ELR (cell line): ENCODE measurements around the gene SLC12A7.

Experiments used
- DNase-seq: peaks from one replicate; pipeline ENCODE4 v3.0.0-alpha.2; 2015; ENCODE audit warnings: low read depth

SLC12A7 gene

DNA sequence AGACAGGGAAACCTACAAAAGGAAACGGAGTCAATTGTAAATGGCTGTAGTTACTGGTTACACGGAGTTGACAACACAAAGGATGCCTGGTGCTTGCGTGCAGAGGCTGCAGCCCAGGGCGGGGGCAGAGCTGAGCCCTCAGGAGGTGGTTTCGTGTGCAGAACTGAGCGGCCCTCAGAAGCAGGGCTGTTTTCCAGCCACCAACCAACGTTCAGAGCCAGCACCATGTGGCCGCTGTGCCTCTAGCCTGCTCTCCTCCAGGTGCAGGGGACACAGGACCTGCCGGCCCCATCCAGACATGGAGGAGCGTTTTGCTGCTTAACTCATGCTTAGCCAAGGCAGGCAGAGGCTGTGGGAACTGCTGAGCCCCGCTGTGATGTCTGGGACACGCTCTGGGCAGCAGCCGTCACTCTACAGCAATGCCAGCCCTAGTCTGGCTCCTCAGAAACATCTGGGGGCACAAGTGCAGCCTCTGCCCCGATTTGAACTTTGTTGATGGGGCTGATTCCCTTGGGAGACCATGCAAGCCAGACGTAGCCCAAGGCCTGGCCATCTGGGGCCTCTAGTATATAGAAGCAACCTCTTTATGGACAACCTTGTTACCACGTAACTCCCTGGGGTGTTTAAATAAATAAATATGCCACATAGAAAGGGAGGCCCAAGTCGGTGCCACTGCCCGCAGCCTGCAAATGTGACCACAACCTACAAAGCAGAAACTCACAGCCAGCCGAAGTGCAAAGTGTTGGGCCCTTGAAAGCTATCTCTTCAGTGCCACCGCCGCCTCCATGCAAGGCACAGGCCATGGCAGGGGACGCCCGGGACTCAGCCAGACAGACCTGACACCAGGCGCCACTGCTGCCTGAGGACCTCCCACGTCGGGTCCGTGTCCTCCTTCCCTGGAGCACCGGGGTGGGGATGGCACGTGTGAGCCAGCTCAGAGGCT, 61.2 kb downstream of the SLC12A7 start:
- no peak for DNase-seq

DNA sequence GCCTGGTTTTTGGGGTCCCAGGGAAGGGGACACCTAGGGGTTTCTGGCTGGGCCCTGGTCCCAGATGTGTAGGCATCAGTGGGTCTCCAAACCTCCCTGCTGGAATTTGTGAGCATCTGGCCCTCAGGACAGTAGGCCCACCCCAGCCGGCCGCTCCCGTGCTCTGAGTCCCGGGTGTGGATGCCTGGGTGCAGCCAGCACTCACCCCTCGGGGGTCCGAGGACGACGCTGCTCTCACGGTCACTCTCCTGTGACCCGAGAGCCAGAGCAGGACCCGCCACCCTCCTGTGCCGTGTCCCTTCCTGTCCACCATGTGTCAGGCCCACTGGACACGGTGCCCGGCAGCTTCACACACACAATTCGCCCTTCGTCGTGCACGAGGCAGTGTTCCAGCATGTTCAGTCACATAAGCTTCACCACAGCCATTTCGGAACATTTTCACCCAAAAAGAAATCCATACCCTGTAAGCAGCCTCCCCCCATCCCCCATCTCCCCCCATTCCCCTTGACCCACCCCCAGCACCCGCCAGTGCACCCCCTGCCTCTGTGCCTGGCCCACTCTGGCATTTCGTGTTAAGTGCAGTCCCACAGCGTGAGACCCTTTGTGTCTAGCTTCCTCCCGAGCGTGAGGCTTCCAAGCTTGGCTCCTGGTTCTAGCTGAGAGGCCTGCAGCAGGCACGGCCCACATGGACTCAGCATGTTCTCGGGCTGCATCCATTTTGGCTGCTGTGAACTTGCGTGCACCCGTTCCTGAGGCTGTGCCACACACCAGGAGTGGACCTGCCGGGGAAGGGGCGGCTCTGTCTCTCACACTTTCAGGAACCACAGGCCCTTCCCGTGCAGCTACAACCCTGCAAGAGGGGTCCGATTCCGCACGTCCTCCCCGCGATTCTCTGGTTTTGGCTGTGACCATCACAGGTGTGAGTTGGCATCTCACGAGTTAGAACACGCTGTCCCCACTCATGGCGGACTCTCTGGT, 62.7 kb downstream of the SLC12A7 start:
- no peak for DNase-seq

DNA sequence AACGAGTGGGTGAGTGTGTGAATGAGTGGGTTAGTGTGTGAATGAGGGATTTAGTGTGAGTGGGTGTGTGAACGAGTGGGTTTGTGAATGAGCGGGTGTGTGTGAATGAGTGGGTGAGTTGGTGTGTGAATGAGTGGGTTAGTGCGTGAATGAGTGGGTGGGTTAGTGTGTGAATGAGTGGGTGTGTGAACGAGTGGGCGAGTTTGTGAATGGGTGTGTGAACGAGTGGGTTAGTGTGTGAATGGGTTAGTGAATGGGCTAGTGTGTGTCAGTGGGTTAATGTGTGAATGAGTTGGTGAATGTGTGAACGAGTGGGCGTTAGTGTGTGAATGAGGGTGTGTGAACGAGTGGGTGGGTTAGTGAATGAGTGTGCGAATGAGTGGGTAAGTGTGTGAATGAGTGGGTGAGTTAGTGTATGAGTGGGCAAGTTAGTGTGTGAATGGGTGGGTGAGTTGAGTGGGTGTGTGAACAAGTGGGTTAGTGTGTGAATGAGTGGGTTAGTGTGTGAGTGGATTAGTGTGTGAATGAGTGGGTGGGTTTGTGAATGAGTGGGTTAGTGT, 63.6 kb downstream of the SLC12A7 start:
- no peak for DNase-seq

DNA sequence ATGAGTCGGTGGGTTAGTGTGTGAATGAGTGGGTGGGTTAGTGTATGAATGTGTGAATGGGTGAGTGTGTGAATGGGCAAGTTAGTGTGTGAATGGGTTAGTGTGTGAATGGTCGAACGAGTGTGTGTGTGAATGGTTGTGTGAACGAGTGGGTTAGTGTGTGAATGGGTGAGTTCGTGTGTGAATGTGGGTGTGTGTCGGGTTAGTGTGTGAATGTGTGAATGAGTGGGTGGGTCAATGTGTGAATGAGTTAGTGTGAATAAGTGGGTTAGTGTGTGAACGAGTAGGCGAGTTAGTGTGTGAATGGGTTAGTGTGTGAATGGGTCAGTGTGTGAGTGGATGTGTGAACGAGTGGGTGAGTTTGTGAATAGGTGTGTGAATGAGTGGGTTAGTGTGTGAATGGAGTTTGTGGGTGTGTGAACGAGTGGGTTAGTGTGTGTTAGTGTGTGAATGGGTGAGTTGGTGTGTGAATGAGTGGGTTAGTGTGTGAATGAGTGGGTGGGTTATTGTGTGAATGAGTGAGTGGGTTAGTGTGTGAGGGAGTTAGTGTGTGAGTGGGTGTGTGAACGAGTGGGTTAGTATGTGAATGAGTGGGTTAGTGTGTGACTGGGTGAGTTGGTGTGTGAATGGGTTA, 64.4 kb downstream of the SLC12A7 start:
- no peak for DNase-seq

DNA sequence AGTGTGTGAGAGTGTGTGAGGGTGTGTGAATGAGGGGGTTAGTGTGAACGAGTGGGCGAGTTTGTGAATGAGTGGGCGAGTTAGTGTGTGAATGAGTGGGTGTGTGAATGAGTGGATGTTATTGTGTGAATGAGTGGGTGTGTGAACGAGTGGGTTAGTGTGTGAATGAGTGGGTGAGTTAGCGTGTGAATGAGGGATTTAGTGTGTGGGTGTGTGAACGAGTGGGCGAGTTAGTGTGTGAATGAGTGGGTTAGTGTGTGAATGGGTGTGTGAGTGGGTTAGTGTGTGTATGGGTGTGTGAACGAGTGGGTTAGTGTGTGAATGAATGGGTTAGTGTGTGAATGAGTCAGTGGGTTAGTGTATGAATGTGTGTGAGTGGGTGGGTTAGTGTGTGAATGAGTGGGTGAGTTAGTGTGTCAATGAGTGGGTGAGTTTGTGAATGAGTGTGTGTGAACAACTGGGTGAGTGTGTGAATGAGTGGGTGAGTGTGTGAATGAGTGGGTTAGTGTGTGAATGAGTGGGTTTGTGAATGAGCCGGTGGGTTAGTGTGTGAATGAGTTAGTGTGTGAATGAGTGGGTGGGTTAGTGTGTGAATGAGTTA, 65.8 kb downstream of the SLC12A7 start:
- DNase-seq, result no peak

DNA sequence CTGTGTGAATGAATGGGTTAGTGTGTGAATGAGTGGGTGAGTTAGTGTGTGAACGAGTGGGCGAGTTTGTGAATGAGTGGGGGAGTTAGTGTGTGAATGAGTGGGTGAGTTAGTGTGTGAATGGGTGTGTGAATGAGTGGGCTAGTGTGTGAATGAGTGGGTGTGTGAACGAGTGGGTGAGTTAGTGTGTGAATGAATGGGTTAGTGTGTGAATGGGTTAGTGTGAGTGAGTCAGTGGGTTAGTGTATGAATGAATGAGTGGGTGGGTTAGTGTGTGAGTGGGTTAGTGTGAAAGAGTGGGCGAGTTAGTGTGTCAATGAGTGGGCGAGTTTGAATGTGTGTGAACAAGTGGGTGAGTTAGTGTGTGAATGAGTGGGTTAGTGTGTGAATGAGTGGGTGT, 67.7 kb downstream of the SLC12A7 start:
- DNase-seq, result no peak

DNA sequence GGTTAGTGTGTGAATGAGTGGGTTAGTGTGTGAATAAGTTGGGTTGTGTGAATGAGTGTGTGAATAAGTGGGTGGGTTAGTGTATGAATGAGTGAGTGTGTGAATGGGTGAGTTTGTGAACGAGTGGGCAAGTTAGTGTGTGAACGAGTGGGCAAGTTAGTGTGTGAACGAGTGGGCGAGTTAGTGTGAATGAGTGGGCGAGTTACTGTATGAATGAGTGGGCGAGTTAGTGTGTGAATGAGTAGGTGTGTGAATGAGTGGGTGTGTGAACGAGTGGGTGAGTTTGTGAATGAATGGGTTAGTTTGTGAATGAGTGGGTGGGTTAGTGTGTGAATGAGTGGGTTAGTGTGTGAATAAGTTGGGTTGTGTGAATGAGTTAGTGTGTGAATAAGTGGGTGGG, 68.5 kb downstream of the SLC12A7 start:
- DNase-seq, result no peak

DNA sequence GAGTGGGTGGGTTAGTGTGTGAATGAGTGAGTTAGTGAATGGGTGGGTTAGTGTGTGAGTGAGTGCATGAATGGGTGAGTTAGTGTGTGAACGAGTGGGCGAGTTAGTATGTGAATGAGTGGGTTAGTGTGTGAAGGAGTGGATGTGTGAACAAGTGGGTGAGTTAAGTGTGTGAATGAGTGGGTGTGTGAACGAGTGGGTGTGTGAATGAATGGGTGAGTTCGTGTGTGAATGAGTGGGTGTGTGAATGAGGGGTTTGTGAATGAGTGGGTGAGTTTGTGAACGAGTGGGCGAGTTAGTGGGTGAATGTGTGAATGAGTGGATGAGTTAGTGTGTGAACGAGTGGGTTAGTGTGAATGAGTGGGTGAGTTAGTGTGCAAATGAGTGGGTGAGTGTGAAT, 69.2 kb downstream of the SLC12A7 start:
- no peak for DNase-seq

DNA sequence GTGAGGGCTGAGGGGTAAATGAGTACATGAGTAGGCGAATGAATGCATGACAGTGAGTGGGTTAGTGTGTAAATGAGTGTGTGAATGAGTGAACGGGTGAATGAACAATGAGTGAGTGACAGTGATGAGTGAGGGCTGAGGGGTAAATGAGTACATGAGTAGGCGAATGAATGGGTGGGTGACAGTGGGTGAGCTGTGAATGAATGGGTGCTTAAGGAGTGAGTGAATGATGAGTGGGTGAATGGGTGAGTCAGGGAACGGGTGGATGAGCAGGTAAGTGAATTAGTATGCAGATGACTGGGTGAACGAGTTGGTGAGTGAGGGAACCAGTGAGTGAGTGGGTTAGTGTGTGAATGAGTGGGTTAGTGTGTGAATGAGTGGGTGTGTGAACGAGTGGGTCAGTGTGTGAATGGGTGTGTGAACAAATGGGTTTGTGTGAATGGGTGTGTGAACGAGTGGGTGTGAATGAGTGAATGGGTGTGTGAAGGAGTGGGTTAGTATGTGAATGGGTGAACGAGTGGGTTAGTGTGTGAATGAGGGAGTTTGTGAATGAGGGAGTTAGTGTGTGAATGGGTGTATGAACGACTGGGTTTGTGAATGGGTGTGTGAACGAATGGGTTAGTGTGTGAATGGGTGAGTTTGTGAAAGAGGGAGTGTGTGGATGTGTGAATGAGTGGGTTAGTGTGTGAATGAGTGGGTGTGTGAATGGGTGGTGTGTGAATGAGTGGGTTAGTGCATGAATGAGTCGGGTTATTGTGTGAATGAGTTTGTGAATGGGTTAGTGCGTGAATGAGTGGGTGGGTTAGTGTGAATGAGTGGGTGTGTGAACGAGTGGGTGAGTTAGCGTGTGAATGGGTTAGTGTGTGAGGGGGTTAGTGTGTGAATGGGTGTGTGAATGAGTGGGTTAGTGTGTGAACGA, 70.4 kb downstream of the SLC12A7 start:
- no peak for DNase-seq

DNA sequence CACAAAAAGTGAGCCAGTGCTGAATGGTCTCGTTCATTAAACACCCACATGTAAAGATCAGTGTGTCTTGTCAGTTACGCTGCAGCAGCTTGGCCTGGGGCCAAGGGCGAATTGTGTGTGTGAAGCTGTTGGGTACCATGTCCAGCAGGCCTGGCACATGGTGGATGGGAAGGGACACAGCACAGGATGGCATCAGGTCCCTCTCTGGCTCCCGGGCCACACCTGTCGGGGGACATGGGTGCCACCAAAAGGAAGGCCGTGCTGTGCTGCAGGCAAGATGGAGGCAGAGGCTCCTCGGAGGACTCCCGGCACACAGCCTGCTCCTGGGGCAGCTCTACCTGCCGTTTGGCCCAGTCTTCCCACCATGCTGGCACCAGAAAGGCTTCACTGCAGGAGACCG, 71.3 kb downstream of the SLC12A7 start:
- no peak for DNase-seq

DNA sequence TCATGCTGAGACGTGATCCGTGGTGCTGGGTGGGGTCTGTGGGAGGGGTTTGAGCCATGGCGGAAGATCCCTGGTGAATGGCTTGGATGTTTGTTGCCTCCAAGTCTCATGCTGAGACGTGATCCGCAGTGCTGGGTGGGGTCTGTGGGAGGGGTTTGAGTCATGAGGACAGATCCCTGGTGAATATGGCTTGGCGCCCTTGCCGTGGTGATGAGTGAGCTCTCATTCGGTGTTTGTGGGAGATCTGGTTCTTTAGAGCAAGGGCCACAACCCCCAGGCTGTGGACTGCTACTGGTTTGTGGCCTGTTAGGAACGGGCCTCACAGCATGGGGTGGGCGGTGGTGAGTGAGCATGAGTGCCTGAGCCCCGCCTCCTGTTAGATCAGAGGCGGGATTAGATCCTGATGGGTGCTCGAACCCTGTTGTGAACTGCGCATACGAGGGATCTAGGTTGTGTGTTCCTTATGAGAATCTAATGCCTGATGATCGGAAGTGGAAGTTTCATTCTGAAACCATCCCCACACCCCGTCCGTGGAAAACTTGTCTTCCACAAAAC, 72.1 kb downstream of the SLC12A7 start:
- no peak for DNase-seq

DNA sequence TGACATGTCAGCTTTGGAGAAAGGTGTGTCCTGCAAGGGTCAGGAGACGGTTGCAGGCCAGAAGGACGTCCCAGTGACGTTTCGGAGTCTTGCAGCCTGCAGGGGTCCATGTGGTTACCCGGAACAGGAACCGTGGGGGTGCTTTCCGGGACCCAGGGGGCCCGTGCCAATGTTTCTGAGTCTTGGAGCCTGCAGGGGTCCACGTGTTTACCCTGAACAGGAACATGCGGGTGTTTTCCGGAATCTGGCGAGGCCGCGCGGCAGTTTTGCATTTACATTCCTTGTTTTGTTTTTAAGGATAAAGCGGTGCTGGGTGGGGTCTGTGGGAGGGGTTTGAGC, 72.7 kb downstream of the SLC12A7 start:
- no peak for DNase-seq

DNA sequence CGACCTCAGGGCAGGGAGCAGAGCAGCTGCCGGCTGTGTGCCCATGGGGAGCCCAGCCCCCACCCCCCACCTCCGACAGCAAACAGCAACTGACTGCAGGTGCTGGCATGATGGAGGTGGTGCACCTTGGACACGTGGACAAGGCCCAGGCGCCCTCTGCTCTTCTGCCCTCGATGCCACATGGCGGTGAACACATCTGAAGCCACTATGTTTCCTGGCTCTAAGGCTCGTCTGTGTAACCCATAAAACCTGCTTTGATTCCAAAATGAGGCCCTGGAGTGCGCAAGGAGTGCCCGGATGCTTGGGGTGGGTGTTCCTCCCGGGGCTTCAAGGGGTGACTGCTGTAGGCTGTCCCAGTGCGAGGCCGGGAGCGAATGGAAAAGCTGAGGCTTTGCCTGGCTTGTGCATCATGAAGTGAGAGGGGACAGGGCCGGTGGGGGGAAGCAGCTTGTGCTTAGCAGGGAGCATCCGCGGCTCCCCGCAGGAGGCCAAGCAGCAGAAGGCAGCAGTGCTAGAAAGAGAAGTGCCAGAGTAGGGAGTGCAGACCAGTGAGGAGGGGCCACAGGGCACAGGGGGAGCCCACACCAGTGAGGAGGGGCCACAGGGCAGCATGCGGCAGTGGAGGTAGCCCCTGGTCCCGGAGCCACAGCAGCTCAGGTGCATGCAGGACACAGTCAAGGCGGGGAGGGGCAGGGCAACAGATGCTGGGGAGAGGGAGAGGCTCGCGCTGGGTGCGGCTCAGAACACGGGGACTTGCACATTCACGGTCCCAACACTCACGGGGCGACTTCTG, 73.2 kb downstream of the SLC12A7 start:
- DNase-seq, result no peak

DNA sequence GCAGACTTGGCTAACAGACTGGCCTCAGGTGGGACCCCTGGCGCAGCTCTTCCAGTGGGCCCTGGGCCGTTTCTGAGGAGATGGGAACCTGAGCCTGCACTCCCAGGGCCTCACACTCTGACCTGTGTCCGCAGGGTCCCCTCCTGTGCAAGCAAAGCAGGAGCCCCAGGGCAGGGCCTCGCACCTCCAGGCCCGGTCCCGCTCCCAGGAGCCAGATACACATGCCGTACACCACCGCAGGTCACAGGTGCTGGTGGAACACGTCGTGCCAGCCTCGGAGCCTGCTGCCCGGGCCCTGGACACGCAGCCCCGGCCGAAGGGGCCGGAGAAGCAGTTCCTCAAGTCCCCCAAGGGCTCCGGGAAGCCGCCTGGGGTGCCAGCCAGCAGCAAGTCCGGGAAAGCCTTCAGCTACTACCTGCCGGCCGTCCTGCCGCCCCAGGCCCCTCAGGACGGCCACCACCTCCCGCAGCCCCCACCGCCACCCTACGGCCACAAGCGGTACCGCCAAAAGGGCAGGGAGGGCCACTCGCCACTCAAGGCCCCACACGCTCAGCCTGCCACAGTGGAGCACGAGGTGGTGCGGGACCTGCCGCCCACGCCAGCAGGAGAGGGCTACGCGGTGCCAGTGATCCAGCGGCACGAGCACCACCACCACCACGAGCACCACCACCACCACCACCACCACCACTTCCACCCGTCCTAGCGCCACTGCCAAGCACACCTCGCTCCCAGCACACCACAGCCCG, 74.0 kb downstream of the SLC12A7 start:
- DNase-seq, result no peak

DNA sequence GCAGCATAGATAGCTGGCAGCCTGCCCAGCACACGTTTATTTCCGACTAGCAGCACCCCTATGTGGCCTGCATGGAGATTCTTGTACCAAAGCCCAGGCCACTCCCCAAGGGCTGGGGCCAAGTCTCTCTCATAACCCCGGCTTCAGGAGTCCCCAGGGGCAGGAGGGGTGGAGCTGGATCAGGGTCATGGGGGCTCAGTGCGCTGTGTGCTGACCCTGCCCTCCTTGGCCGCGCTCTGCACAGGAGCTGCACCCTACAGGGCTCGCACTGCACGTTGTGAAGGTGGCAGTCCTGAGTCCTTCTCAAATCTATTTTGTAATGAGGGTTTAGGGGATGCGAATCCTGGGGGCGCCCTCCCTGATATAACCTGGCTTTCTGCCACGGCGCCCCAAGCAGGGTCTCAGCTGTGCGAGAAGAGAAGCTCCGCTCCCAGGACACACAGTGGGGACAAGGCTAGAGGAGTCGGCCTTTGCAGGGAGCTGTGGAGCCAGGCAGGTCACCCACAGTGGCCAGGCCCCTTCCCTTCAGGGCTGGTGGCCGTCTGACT, 74.7 kb downstream of the SLC12A7 start:
- no peak for DNase-seq

DNA sequence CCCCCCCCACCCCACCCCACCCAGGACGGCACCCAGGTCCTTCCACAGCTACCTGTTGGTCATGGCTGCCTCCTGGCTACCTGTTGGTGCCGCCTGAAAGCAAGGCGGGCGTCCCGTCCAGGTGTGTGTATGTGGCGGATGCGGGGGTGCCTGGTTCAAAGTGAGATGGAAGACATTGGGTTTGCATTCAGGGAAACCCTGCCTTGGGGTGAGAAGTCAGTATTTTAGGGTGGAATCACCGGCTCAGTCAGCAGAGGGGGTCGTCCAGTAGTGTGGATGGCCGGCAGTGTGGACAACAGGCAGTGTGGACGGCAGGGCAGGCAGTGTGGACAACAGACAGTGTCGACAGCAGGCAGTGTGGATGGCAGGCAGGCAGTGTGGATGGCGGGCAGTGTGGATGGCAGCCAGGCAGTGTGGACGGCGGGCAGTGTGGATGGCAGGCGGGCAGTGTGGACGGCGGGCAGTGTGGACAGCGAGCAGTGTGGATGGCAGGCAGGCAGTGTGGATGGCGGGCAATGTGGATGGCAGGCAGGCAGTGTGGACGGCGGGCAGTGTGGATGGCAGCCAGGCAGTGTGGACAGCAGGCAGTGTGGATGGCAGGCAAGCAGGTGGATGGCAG, 75.2 kb downstream of the SLC12A7 start:
- DNase-seq, result no peak

DNA sequence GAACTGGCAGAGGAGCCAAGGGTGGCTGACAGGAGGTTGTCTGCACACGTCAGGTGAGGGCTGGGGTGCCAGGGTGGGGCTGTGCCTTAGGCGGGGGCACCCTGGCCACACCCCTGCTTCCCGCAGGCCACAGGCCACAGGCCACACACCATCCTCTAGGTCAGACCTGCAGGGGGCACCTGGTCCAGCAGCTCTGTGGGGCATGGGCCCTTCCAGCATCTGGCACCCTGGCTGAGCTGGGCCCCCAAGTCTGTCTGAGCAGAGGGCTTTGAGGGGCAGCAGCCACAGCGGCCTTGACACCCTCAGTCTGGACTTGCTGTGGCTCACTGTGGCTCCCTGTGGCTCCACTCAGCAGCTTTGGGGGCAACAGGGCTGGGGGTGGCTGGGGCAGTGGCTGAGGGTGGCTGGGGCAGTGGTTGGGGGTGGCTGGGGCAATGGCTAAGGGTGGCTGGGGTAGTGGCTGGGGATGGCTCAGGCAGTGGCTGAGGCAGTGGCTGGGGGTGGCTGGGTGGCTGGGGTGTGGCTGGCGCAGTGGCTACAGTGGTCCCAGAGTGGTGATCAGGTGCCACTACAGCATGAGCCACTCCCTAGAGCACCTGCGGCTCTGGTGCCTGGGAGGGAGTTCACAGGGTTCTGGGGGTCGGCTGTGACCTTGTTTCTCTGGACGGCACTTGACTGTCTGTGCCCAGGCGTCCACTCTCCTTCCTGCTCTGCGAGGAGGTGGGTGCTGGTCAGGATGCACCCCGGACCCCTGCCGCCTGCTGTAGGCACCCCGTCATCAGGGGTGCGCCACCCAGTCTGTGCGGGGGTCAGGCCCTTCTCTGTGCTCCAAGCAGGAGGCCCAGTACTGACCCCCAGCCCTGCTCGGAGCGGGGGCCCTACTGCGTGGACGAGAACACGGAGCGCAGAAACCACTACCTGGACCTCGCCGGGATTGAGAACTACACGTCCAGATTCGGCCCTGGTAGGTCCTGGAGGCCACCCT, 76.2 kb downstream of the SLC12A7 start:
- no peak for DNase-seq
